Left renal cortex interstitium (tissue), 4 donors: Measurements from ENCODE around the gene PRTFDC1. TPM values are rescaled to one million over a fixed set of nuclear protein-coding genes. Genes with fewer than 3 reads are reported as not detected.

ENCODE experiments used
- DNase-seq, 4 donors: peaks; one replicate each; pipeline ENCODE4 v3.0.0-alpha.2; 2013; ENCODE audit warnings: low read depth in 4 of 4, low spot score in 2 of 4, missing footprints in 1 of 4
- polyA plus RNA-seq, 4 donors: library from polyadenylated mRNA; unstranded; fragments of 120-200 nt; gene quantifications; one replicate each; pipeline ENCODE4 v1.2.1, GENCODE V29; 2013; ENCODE audit not compliant: insufficient read length in 4 of 4

The PRTFDC1 gene
- polyA plus RNA-seq, 4 donors = 36.5 to 49.2 (median 44.0) TPM

DNA sequence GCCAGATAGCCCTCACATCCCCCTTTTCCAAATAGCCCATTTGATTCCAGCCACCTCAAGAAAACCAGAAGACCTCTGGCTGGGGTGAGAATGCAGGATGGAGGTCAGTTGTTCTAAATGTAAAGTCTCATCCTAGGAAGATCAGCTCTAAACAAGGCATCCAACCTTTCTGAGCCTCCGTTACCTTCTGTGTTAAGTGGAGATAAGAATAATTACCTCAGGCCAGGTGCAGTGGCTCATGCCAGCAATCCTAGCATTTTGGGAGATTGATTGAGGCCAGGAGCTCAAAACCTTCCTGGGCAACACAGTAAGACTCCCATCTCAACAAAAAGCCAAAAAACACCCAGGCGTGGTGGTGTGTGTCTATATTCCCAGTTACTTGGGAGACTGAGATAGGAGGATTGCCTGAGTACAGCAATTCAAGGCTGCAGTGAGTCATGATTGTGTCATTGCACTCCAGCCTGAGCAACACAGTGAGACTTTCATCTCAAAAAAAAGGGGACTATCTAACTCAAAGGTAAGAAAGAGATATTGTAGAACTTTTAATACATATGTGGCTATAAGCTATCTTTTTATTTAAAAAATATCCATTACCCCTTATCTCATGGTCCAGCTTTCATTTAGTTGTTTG, 43.5 kb downstream of the PRTFDC1 start:
- no peak for DNase-seq

DNA sequence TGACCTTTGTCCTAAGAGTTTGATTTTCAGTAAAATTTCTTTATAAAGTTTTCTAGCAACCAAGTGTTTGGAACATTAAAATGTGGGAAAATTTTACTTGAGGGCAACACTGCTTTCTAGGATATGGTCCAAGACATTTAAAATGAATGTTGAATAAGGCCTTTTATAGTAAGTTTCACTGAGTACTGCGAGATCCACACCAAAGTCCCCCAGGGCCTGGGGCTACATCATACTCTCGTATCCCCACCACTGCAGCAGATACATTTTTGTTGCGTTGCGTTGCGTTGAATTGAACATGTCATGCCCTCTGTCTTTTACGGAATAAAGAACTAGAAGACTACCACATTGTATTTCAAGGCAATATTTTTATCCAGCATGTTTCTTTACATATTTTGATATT, 44.5 kb downstream of the PRTFDC1 start:
- no peak for DNase-seq

DNA sequence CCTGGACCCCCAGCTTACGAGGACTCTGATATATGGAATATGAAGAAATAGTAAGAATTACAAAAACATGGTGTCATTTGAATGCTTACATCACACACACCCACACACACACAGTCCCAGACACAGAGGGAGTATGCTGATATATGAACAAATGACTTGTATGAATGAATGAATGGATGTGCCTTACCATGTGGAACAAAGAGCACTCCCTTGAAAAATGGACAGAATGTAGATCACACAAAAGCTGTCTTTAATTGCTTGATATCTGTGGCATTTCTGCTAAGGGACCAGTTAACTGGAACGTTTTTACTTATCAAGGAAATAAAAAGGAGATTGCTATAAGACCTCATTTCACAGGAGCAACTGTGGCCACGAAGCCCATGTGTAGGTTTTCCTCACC, 46.0 kb downstream of the PRTFDC1 start:
- no peak for DNase-seq

DNA sequence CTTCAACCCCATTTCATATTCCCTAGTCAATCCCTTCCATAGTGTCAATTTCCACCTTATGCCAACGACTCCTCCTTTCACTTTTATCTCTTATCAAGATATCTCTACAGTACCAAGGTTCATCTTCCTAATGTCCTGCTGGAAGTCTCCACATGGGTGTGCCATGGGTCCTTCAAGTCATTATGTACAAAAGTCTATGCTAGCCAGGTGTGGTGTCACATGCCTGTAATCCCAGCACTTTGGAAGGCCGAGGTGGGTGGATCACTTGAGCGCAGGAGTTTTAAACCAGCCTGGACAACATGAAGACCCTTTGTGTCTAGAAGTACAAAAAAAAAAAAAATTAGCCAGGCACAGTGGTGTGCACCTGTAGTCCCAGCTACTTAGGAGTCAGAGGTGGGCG, 47.6 kb downstream of the PRTFDC1 start:
- no peak for DNase-seq

DNA sequence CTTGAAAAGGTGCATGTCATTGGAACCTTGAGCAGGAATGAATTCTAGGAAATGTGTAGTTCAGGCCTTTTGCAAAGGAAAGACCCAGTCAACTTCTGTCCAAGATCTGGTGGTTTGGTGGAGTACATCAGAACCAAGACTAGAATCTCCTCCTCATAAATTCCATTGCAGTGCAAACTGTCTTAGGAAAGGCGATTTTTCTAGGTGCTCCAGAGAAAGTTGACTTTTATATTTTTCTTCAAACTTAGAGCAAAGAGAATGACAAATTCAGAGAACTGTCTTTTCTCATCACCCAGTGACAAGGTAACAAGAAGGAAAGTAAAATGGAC, 50.0 kb downstream of the PRTFDC1 start:
- no peak for DNase-seq

DNA sequence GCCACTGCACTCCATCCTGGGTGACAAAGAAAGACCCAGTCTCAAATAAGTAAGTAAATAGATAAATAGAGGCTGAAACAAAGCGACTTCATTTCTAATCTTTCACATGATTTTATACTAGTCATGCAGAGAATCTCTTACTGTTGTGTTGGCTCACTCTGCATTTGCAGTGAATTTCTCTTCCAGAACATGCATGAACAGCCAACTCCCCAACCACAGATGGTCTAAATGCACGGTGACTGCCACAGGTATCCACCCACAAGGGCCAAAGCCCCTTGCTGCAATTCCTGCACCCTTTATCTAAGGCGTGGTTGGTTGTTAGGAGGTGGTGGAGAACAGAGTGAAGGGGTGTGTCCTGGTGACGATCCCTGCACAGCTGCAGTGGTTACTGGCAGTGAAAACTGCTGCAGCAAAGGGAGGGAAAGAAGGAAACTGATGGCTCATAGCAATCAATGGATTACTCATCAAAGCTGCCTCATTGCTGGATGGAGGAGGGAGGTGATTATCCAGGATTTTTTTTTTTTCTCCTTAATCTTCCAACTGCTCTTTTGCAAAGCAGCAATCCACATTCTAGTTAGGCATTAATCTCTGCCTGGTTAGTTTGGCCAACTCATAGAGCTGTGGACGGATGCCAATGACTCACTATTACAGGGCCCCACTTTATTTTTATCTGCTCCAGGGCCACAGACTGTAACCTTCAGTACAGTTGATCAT, 50.6 kb downstream of the PRTFDC1 start:
- no peak for DNase-seq

DNA sequence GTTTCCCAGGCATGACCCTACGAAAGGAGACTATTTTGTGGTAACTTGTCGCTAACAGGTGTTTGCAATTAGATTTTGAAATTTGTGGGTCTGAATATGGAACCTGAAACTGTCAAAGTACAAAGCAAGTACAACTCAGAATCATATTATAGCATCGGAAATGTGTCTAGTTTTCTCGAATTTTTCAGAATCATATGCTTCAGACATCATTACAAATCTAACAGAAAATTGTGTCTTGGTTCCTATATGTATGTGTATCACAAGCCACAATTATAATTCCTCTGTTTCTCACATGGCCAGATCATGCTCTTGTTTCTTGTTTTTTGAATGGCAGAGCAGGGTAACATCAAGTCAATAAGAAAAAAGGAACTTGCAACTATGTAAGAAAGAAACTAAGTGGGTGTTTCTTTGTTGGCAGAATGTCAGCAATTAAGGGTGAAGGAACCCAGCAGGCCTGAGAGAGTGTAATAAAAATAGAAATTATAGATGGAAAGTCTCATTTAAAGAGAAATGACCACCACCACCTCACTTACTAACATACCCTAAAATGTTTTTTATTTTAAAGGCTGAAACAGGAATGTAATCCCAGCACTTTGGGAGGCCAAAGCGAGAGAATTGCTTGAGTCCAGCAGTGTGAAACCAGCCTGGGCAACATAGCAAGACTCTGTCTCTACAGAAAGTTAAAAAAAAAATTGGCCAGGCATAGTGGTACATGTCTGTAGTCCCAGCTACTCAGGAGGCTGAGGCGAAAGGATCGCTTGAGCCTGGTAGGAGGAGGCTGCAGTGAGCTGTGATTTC, 51.3 kb downstream of the PRTFDC1 start:
- no peak for DNase-seq

DNA sequence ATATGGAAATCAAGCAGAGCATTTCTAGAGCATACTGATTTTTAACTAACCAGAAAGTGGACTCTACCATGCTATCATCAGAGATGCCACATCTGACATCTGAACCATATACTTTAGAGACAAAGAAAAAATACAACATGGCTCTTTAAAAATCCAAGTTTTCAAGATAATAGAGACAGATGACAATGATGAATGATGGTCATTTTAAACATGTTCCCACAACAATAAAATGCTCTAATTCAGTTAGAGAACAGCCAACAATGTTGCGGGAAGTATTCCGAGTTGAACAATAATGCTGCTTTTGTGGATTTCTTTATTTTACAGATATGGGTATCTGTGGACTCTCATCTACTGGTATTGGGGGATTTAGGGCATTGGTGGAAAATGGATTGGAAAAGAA, 52.8 kb downstream of the PRTFDC1 start:
- DNase-seq = no peak

DNA sequence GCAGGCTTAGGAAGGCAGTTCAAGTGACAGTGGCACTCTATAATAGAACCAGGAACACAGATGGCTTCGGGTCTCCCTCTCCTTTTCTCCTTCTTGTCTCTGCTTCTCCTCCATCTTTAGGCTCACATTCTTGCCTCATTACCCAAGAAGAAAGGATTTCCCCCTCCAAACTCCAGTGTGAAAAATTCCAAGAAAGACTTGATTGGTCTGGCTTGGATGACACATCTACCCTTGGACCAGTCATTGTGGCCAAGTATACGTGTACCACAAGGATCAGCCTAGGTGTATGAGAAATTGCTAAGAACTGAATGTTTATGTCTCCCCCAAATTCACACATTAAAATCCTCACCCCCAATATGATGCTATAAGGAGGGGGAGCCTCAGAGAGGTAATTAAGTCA, 53.9 kb downstream of the PRTFDC1 start:
- DNase-seq = no peak

DNA sequence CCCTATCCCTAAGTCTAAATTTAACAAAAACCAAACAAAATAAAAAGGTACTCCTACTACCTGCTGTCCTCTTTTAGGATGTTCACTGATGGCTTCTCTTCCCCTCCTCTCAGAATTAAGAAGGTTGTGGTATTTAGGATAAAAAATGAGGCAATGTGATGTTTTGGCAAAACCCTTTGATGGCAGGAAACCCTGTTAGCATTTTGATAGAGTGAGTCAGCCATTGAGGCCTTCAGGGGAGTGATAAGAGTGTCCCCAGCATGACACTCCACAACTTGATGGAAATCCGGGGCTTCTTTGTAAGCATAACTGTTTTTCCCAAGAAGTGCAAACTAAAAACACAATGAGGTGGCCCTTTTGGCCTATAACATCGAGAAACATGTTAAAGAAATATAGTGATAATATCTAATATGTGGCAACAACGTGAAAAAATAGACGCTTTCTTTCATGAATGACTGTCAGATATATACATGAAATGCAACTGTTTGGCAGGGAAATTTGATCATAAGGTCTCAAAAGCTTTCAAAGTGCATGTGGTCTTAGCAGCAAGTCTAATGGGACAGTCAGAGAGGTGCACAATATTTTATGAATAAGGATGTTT, 55.0 kb downstream of the PRTFDC1 start:
- DNase-seq = no peak

DNA sequence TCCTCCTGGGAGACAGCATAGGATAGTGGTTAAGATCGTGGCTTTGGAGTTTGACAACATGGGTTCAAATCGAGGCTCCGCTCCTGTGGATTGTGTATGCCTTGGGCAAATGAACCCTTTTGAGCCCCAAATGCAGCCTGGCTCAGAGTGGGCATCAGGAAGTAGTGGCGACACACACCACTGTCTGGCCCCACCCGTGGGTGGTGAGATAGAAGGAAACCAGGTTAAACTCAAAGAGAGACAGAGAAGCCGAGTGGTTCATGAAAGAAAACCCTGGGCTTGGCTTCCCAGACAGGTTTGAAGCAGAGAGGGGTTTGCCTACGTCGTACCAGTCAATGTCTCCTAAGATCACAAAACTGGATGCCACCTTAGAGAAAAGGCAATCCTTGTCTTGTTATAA, 57.7 kb downstream of the PRTFDC1 start:
- DNase-seq = no peak

DNA sequence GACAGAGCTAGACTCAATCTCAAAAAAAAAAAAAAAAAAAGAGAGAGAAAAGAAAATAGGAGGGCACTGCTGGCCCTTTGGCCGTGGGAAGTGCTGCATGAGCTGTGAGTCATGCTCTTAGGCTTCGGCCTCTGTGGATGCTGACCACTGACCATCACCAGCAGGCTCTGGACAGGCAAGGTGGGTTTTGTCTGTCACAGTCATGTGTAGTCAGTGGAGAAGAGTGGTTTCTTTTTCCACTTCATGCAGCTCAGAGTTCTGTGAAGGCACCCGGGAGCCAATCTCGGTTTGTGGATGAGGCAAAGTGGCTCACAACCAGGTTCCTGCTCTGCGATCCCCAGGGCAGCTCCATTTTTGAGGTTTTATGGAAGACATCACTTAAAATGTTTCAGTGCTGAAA, 58.1 kb downstream of the PRTFDC1 start:
- no peak for DNase-seq

DNA sequence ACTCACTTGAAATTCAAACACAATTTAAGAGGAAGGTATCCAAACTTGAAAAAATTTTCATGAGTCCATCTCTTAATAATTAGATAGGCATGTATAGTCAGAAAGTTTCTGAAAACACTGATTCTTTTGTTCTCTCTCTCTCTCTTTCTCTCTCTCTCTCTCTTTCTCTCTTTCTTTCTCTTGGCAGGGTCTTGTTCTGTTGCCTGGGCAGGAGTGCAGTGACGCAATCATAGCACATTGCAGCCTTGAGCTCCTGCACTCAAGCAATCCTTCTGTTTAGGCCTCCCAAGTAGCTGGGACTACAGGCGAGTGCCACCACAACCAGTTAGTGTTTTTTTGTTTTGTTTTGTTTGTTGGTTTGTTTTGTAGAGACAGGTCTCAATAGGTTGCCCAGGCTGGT, 59.3 kb downstream of the PRTFDC1 start:
- no peak for DNase-seq

DNA sequence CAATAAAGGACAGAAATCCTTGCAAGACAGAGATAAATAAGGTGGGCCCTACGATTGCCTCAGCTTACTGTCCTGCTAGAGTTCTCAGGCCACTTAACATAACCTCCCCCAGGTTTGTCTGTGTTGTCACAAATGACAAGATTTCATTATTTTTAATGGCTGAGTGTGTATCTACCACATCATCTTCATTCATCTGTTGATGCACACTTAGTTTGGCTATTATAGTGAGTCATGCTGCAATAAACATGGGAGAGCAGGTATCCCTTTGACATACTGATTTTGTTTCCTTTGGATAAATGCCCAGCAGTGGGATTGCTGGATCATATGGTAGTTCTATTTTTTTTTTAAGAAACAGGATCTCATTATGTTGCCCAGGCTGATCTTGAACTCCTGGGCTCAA, 60.6 kb downstream of the PRTFDC1 start:
- DNase-seq = no peak

DNA sequence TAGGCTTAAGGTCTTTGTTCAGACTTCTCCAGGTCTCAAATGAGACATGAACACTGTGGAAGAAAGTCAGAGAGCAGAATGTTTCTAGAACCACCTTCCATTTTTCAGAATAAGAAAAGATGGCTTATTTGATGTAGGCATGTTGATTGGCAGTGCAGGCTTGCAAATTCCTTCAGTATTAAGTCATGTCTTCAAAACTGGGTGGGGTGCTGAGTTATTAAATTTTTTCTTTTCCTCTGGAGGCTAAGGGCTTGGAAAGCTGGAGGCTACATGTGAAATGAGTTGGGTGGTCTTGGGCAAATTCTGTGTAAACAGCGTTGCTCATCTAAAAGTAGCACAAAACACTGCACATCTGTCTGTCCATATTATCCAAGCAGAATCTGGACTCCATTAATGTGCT, 62.8 kb downstream of the PRTFDC1 start:
- DNase-seq = no peak

DNA sequence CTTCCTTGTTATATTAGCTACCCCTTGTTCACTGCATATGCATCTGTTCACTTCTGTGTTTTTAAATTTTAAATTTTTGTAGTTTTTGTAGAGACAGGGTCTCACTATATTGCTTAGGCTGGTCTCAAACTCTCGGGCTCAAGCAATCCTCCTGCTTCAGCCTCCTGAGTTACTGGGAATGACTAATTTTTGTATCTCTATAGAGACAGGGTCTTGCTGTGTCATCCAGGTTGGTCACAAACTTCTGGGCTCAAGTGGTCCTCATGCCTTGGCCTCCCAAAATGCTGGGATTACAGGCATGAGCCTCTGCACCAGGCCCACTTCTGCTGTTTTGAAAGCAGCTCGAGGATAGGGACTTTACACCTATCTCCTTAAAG, 64.6 kb downstream of the PRTFDC1 start:
- no peak for DNase-seq

DNA sequence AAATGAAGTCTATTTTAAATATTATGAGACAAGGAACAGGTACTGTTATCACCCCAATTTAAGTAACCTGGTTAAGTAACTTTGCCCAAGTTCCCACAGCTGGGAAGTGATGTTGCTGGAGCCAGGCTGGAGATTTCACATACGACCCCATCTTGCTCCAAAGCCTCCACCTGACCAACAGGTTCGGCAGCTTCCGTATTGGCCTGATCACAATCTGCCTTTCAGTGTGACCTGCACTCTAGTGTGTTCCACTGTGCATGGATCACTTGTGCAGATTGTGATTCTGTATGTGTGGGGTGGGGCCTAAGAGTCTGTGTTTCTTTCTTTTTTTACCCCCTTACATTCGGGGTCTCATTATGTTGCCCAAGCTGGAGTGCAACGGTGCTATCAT, 66.1 kb downstream of the PRTFDC1 start:
- no peak for DNase-seq

DNA sequence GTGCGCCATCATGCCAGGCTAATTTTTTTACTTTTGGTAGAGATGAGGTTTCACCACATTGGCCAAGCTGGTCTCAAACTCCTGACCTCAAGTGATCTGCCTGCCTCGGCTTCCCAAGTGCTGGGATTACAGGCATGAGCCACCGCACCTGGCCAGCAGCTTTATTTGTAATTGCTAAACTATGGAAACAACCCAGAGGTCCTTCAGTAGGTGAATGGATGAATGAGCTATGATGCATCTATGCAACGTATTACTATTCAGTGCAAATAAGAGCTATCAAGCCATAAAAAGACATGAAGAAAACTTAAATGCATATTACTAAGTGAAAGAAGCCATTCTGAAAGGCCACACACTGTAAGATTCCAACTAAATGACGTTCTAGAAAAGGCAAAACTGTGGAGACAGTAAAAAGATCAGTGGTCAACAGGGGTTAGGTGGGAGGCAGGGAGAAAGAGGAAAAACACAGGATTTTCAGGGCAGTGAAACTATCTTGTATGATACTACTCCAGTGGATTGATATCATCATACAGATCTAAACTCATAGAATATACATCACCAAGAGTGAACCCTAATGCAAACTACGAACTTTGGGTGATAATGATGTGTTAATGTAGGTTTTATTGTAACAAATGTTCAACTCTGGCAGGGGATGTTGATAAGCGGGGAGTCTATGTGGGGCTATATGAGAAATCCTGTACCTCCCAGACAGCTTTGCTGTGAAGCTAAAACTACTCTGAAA, 66.7 kb downstream of the PRTFDC1 start:
- no peak for DNase-seq

DNA sequence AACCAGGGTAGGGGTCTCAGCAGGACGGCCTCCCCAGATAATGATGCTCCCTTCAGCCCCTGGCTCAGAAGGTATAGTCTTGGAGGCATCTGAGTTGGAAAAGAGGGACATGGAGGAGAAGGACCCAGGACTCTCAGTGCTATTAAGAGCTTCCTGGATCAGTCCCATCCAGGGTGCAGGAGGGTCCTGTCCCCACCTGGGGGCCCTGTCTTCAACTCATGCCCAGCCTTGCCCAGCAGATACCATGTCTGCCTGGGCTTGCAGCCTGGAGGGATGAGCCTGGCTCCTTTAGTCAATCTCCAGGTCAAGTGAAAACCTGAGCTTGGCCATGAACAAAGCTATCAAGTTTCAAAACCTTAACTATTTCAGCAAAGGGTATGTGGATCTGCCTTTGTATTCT, 67.6 kb downstream of the PRTFDC1 start:
- no peak for DNase-seq

DNA sequence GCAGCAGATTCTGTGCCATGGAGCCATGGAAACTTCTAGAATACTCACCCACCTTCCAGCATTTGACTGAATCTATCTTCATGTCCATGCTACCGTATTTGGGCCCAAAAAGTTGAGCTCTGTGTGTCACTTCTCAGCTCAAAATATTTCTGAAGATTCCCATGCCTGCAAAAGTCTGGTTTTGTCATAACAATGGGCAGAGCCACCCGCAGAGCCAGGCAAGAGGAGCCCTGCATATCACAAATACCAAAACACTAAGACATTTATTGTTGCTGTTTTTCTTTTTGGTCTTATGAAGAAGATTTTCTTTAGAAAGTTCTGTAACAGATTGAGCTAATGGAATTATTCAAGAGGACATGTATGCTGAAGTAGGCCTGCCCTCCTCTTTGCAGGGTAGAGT, 68.1 kb downstream of the PRTFDC1 start:
- no peak for DNase-seq

DNA sequence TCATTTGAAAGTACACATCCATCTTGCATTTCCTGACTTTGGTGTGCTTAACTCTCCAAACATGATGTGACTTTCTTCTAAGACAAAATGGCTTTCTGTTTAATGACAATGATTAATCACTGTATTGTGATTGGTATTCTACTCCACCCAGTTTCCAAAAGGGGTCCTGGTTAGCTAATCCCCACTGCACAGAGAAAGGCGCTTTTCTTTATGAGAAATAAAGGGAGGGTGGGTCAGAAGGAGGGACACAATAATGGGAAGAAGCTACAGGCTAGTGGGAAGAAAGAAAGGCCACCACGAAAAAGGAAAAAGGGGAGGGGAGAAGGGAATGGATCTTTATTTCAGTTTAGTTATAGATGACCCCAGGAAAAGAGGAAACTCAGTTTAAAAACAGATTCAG, 69.2 kb downstream of the PRTFDC1 start:
- no peak for DNase-seq
